ENCODE results near the gene SDS.

The SDS gene

GRCh38 chr12:113403435-113404415, at the start of gene SDS:
Gene SDS (minus strand): TSS chr12:113403887. CDS start chr12:113399708, 4,179 bp downstream.
- peak; percentile 18 for DNase-seq (ENCODE audit: low read depth)

GRCh38 chr12:113453330-113453729, 49.6 kb upstream of the SDS start:
- DNase-seq (ENCODE audit: low read depth): no peak

GRCh38 chr12:113452458-113452857, 48.8 kb upstream of the SDS start:
- no peak for DNase-seq (ENCODE audit: low read depth)

GRCh38 chr12:113449839-113450238, 46.2 kb upstream of the SDS start:
- no peak for DNase-seq (ENCODE audit: low read depth)

- DNase-seq (ENCODE audit: low read depth): no peak
These were observed 45.6 kb upstream of the SDS start for GRCh38 chr12:113449299-113449698.

- DNase-seq (ENCODE audit: low read depth): no peak
These were observed 45.2 kb upstream of the SDS start for GRCh38 chr12:113448873-113449272.

GRCh38 chr12:113445544-113446171, 42.0 kb upstream of the SDS start:
- peak; percentile 23 for DNase-seq (ENCODE audit: low read depth)

- no peak for DNase-seq (ENCODE audit: low read depth)
These were observed 39.4 kb upstream of the SDS start for GRCh38 chr12:113443030-113443539.

- DNase-seq (ENCODE audit: low read depth): no peak
These were observed 37.5 kb upstream of the SDS start for GRCh38 chr12:113440947-113441782.

- no peak for DNase-seq (ENCODE audit: low read depth)
These were observed 36.6 kb upstream of the SDS start for GRCh38 chr12:113440336-113440735.

GRCh38 chr12:113439606-113440030, 35.9 kb upstream of the SDS start:
- DNase-seq (ENCODE audit: low read depth): peak; percentile 24

GRCh38 chr12:113439301-113439597, 35.6 kb upstream of the SDS start:
- no peak for DNase-seq (ENCODE audit: low read depth)

GRCh38 chr12:113438523-113439300, 35.0 kb upstream of the SDS start:
- DNase-seq (ENCODE audit: low read depth): no peak

- DNase-seq (ENCODE audit: low read depth): no peak
These were observed 34.0 kb upstream of the SDS start for GRCh38 chr12:113437729-113438100.

- no peak for DNase-seq (ENCODE audit: low read depth)
These were observed 33.5 kb upstream of the SDS start for GRCh38 chr12:113436993-113437728.

- no peak for DNase-seq (ENCODE audit: low read depth)
These were observed 32.9 kb upstream of the SDS start for GRCh38 chr12:113436586-113436985.

- no peak for DNase-seq (ENCODE audit: low read depth)
These were observed 31.7 kb upstream of the SDS start for GRCh38 chr12:113435367-113435766.

GRCh38 chr12:113432986-113433385, 29.3 kb upstream of the SDS start:
- DNase-seq (ENCODE audit: low read depth): no peak

GRCh38 chr12:113428482-113428881, 24.8 kb upstream of the SDS start:
- DNase-seq (ENCODE audit: low read depth): no peak

GRCh38 chr12:113427882-113428281, 24.2 kb upstream of the SDS start:
- no peak for DNase-seq (ENCODE audit: low read depth)

- no peak for DNase-seq (ENCODE audit: low read depth)
These were observed 22.3 kb upstream of the SDS start for GRCh38 chr12:113425960-113426453.
